SH-SY5Y (cell line): ENCODE measurements around the gene WASHC3.

Experiments used
- GATA2 ChIP-seq: IDR thresholded peaks from 2 replicates; pipeline ENCODE4 v1.6.1; 2011; ENCODE audit warnings: mild to moderate bottlenecking, low read depth, low read length
- GATA3 ChIP-seq: IDR thresholded peaks from 2 replicates; pipeline ENCODE4 v1.6.1; 2011; ENCODE audit warnings: low read depth, mild to moderate bottlenecking, low read length, moderate library complexity

DNA sequence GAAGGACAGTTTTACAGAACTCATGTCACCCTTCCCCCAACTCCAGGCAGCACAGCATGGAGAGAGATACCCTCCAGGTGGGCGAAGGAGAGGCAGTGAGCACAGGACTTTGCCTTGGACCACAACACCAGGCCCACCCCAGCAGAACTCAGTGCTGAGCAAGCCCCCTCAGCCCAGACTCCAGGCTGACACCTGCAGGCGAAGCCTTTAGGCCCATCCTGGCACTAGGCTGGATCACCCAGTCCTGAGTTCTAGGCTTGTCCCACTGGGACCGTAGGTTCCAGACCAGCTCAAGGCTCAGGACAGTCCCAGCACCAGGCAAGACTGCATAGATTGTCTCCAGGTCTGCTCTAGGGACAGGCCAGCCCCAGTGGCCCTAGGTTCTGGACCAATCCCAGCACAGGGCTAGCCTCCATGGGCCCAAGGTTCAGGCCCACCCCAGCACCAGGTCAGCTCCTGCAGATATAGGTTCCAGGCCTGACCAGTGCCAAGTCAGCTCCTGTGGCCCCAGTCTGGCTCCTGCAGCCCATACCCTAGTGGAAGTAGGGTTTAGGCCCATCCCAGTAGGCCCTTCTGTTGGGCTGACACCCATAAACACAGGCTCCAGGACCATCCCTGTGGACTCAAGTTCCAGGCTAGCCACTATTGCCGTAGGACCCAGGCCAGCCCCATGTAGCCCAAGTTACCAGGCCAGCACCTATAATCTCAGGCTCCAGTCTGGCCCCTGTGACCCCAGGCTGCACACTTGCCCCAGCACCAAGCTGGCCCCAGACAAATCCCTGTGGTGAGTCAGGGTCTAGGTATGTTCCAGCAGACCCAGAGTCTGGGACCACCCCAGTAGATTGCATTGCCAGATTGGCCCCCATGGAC is 9.4 kb downstream of the WASHC3 start:
- TF ChIP-seq GATA2 (no peak), GATA3 (no peak)
